GM23248 (cell line): ENCODE results near the gene CDK7.

Experiments used
- EZH2 ChIP-seq: fragments of 200-600 bp; sonication (generic); IDR thresholded peaks from 2 replicates; pipeline ENCODE4 v1.6.1; 2018; ENCODE audit warnings: antibody characterized with exemption, mild to moderate bottlenecking; ENCODE audit not compliant: insufficient read depth, poor library complexity, severe bottlenecking
- EZH2phosphoT487 ChIP-seq: fragments of 200-600 bp; sonication (generic); IDR thresholded peaks from 2 replicates; pipeline ENCODE4 v1.6.1; 2018; ENCODE audit warnings: antibody characterized with exemption, moderate library complexity, mild to moderate bottlenecking, low read depth; ENCODE audit not compliant: insufficient read depth

- TF ChIP-seq EZH2: no peak
- no peak for TF ChIP-seq EZH2phosphoT487
Measured at GRCh38 chr5:69313428-69313827, 78.7 kb downstream of the CDK7 start.
